COLO668 (cell line): Measurements from ENCODE around the gene RAB11FIP4.
A peak's percentile ranks its signal among the peaks of the same experiment; 100 is the strongest.
"Not testable (repeated sequence)": the region's sequence is repeated elsewhere in the genome, so short reads cannot be mapped to it uniquely, and the experiment has no call there.

Experiments used
- DNase-seq: peaks from one replicate; lab custom pipeline; 2025; ENCODE audit not compliant: unreplicated experiment; lab: John Stamatoyannopoulos, UW

RAB11FIP4 gene

GRCh38 chr17:31391496-31391949, at the start of gene RAB11FIP4:
RAB11FIP4 (plus strand) TSS chr17:31391675; CDS start chr17:31391853, 178 bp downstream.
- peak; percentile 19 for DNase-seq

- not testable (repeated sequence) for DNase-seq
Measured at GRCh38 chr17:31345191-31345747, 46.2 kb upstream of the RAB11FIP4 start.

GRCh38 chr17:31349454-31349853, 42.0 kb upstream of the RAB11FIP4 start:
- no peak for DNase-seq

- no peak for DNase-seq
Measured at GRCh38 chr17:31355935-31356334, 35.5 kb upstream of the RAB11FIP4 start.

GRCh38 chr17:31357091-31357490, 34.4 kb upstream of the RAB11FIP4 start:
- no peak for DNase-seq

GRCh38 chr17:31357839-31358394, 33.6 kb upstream of the RAB11FIP4 start:
- DNase-seq, result no peak

GRCh38 chr17:31364012-31364411, 27.5 kb upstream of the RAB11FIP4 start:
- DNase-seq, result no peak

- DNase-seq, result no peak
Measured at GRCh38 chr17:31366088-31366487, 25.4 kb upstream of the RAB11FIP4 start.

GRCh38 chr17:31369266-31369665, 22.2 kb upstream of the RAB11FIP4 start:
- DNase-seq, result no peak

GRCh38 chr17:31371511-31372097, 19.9 kb upstream of the RAB11FIP4 start:
- DNase-seq, result no peak

GRCh38 chr17:31373150-31374093, 18.1 kb upstream of the RAB11FIP4 start:
- DNase-seq, result no peak

GRCh38 chr17:31374094-31374447, 17.4 kb upstream of the RAB11FIP4 start:
- no peak for DNase-seq

- DNase-seq, result no peak
Measured at GRCh38 chr17:31374503-31374902, 17.0 kb upstream of the RAB11FIP4 start.

- no peak for DNase-seq
Measured at GRCh38 chr17:31378638-31379037, 12.8 kb upstream of the RAB11FIP4 start.

GRCh38 chr17:31379597-31380205, 11.8 kb upstream of the RAB11FIP4 start:
- no peak for DNase-seq

- DNase-seq, result no peak
Measured at GRCh38 chr17:31381165-31381668, 10.3 kb upstream of the RAB11FIP4 start.

GRCh38 chr17:31382668-31383275, 8.7 kb upstream of the RAB11FIP4 start:
- not testable (repeated sequence) for DNase-seq

- not testable (repeated sequence) for DNase-seq
Measured at GRCh38 chr17:31383488-31383887, 8.0 kb upstream of the RAB11FIP4 start.

GRCh38 chr17:31385428-31386285, 5.8 kb upstream of the RAB11FIP4 start:
- no peak for DNase-seq
